ENCODE data around the gene RBM4B.

RBM4B gene

DNA sequence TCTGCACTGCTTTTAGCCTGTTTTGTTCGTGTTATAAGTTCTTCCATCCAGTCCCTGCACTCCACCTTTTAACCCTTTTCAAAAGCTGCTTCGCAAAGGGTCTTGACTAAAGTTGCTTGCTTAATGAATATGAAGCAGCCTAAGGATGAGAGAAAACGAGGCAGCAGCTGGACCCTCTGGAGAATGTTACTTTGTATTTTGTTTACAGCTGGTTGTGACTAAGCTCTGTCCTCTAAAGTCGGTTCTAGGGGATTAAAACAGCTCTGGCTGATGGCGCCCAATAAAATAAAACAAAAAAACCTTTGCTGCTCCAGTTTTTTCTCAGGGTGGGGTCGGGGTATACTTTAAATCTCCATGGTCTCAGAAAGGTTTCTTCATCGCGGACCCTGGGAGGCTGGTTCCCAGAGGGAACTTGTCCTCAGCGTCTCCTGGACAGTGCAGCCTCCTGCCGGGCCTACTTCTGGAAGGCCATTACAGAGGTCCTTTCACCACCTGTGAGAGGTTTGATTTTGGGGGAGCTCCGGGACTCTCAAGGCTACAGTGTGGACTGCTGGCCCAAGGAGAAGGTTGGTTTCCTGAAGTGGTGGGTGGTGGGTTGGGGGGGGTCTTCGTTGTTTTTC lies 40.0 kb downstream of the RBM4B start:
- no peak for TF ChIP-seq REST (IDR thresholded peaks at IDR 0.05; ENCODE audit: low read depth)
- TF ChIP-seq TCF12 (IDR thresholded peaks at IDR 0.05; ENCODE audit: low read depth), result 0 out of 2 replicates have a peak, but pooled peaks have one; percentile 3
- 0 out of 2 replicates have a peak, but pooled peaks have one; percentile 62 for TF ChIP-seq ZBTB7A (IDR thresholded peaks at IDR 0.05; ENCODE audit: low read depth)

DNA sequence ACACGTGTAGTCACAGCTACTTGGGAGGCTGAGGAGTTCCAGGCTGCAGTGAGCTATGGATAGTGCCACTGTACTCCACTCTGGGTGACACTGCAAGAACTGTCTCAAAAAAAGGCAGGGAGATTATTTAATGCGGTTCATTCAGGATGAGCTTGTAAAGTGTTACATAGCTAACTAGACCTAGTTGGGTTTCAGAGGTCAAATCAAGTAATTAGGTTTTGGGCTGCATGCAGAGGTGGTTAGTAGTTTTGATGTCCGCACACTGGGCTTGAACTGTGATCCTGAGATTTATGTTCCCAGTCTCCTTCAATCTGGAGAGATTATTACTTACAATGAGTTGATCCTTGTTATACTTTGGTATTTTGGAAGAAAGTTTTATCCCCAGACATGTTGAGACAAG lies 41.3 kb downstream of the RBM4B start:
- TF ChIP-seq EGR1 (IDR thresholded peaks at IDR 0.05), result no peak
- TF ChIP-seq USF1 (IDR thresholded peaks at IDR 0.05), result no peak
- TF ChIP-seq RAD21 (IDR thresholded peaks at IDR 0.05; ENCODE audit: low read depth), result no peak
- no peak for TF ChIP-seq TAF1 (IDR thresholded peaks at IDR 0.05; ENCODE audit: low read depth)
- no peak for TF ChIP-seq NFIC (IDR thresholded peaks at IDR 0.05)
- TF ChIP-seq FOXM1 (IDR thresholded peaks at IDR 0.05; ENCODE audit: borderline replicate concordance, low read depth), result no peak
- no peak for TF ChIP-seq ZBTB7A (IDR thresholded peaks at IDR 0.05; ENCODE audit: low read depth)
- no peak for TF ChIP-seq REST (IDR thresholded peaks at IDR 0.05; ENCODE audit: low read depth)
- no peak for TF ChIP-seq TEAD4 (IDR thresholded peaks at IDR 0.05)
- TF ChIP-seq, protein P1, sequence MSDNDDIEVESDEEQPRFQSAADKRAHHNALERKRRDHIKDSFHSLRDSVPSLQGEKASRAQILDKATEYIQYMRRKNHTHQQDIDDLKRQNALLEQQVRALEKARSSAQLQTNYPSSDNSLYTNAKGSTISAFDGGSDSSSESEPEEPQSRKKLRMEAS (IDR thresholded peaks at IDR 0.05), result no peak
- no peak for TF ChIP-seq CEBPB (IDR thresholded peaks at IDR 0.05)
- no peak for TF ChIP-seq CREB1 (IDR thresholded peaks at IDR 0.05; ENCODE audit: low read depth)
- no peak for TF ChIP-seq YY1 (IDR thresholded peaks at IDR 0.05; ENCODE audit: low read depth)
- no peak for TF ChIP-seq EP300 (IDR thresholded peaks at IDR 0.05; ENCODE audit: borderline replicate concordance)
- no peak for TF ChIP-seq TCF12 (IDR thresholded peaks at IDR 0.05; ENCODE audit: low read depth)

- TF ChIP-seq REST (IDR thresholded peaks at IDR 0.05; ENCODE audit: low read depth) (no peak), CEBPB (IDR thresholded peaks at IDR 0.05) (no peak), USF1 (IDR thresholded peaks at IDR 0.05) (no peak), EGR1 (IDR thresholded peaks at IDR 0.05) (no peak), FOXM1 (IDR thresholded peaks at IDR 0.05; ENCODE audit: borderline replicate concordance, low read depth) (no peak)
- TF ChIP-seq, protein P1 (IDR thresholded peaks at IDR 0.05), result no peak
Observed at GRCh38 chr11:66632952-66633351, 44.7 kb downstream of the RBM4B start.

DNA sequence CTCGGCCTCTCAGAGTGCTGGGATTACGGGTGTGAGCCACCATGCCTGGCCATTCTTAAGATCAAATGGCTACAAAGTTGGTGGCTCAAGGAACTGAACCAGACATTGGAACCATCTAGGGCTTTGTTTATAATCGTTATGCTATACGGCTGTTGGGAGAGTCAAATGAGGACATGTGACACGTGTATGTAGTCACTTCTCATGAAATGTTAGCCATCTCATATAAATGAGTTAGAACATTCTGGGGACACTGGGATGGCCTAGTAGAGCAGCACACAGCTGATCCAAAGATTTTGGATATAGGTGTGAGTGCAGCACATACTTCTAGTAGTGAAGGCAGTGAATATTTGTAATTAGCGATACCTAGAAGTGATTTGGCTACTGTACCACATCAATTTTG lies 45.8 kb downstream of the RBM4B start:
- no peak for TF ChIP-seq FOXM1 (IDR thresholded peaks at IDR 0.05; ENCODE audit: borderline replicate concordance, low read depth)
- no peak for TF ChIP-seq EGR1 (IDR thresholded peaks at IDR 0.05)
- TF ChIP-seq, protein P1 (IDR thresholded peaks at IDR 0.05), result no peak
- no peak for TF ChIP-seq TEAD4 (IDR thresholded peaks at IDR 0.05)
- no peak for TF ChIP-seq TCF12 (IDR thresholded peaks at IDR 0.05; ENCODE audit: low read depth)

DNA sequence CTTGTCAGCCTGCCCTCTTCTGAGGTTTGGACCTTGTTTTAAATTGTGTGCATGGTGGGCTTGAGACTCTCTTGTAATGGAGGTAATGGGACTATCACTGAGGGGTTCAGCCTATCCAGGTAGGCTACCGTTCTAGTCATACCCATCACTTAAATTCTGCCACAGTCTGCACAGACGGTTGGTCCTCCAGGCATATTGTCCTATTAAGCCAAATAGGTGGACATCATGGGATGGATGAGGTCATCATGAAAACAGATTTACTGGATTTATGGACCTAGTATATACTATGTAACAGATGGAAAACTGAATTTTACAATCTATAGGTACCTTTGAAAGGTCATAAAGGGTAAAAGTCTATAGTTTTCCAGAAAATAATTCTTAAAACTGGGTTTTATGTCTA lies 48.3 kb downstream of the RBM4B start:
- TF ChIP-seq ZBTB7A (IDR thresholded peaks at IDR 0.05; ENCODE audit: low read depth) (no peak), NFIC (IDR thresholded peaks at IDR 0.05) (no peak), CREB1 (IDR thresholded peaks at IDR 0.05; ENCODE audit: low read depth) (no peak), FOXM1 (IDR thresholded peaks at IDR 0.05; ENCODE audit: borderline replicate concordance, low read depth) (no peak), EGR1 (IDR thresholded peaks at IDR 0.05) (no peak)

All from Ishikawa (cell line).